ENCODE data around the gene PDE6B. TPM values are rescaled to one million over a fixed set of nuclear protein-coding genes. Genes with fewer than 3 reads are reported as not detected.

PDE6B gene
- total RNA-seq, 1 donor from 2014 or later: 4.2 TPM

- intact Hi-C loops (cut with DNase I): no loop called here
- H3K9me3 ChIP-seq: no peaks in the 10 kb centered on the region
- no peaks in the 10 kb centered on the region for H3K4me1 ChIP-seq
- no peak for DNase-seq (ENCODE audit: extremely low spot score in 2 of 2)
- no peaks in the 10 kb centered on the region for H3K27me3 ChIP-seq
- H3K4me3 ChIP-seq: no peak overlapping the region
- no peak overlapping the region for H3K27ac ChIP-seq
- TF ChIP-seq POLR2A (IDR thresholded peaks at IDR 0.05): no peak
- no peak for TF ChIP-seq POLR2AphosphoS5 (IDR thresholded peaks at IDR 0.05; ENCODE audit: insufficient read depth in 1 of 2, low read depth in 1 of 2)
- TF ChIP-seq CTCF (IDR thresholded peaks at IDR 0.05): no peak
- H3K36me3 ChIP-seq: no peaks in the 10 kb centered on the region
Observed at GRCh38 chr4:612749-613125, 12.6 kb upstream of the PDE6B start.

- DNase-seq (ENCODE audit: extremely low spot score in 2 of 2): no peak
- Histone ChIP-seq H3K27me3 (no peaks in the 10 kb centered on the region), H3K9me3 (no peaks in the 10 kb centered on the region), H3K36me3 (no peaks in the 10 kb centered on the region), H3K4me1 (no peaks in the 10 kb centered on the region), H3K27ac (no peak overlapping the region), H3K4me3 (no peak overlapping the region)
- intact Hi-C loops (cut with DNase I): no loop called here
- TF ChIP-seq POLR2A (IDR thresholded peaks at IDR 0.05) (no peak), CTCF (IDR thresholded peaks at IDR 0.05) (no peak), POLR2AphosphoS5 (IDR thresholded peaks at IDR 0.05; ENCODE audit: insufficient read depth in 1 of 2, low read depth in 1 of 2) (no peak)
Observed at GRCh38 chr4:613126-613525, 12.2 kb upstream of the PDE6B start.

- intact Hi-C loops (cut with DNase I): no loop called here
- no peaks in the 10 kb centered on the region for H3K4me1 ChIP-seq
- H3K36me3 ChIP-seq: no peaks in the 10 kb centered on the region
- H3K27me3 ChIP-seq: no peaks in the 10 kb centered on the region
- no peaks in the 10 kb centered on the region for H3K9me3 ChIP-seq
- no peak overlapping the region for H3K27ac ChIP-seq
- TF ChIP-seq POLR2A (IDR thresholded peaks at IDR 0.05): no peak
- no peak for TF ChIP-seq POLR2AphosphoS5 (IDR thresholded peaks at IDR 0.05; ENCODE audit: insufficient read depth in 1 of 2, low read depth in 1 of 2)
- H3K4me3 ChIP-seq: no peak overlapping the region
- no peak for DNase-seq (ENCODE audit: extremely low spot score in 2 of 2)
Observed at GRCh38 chr4:616091-616490, 9.3 kb upstream of the PDE6B start.

- TF ChIP-seq POLR2AphosphoS5 (IDR thresholded peaks at IDR 0.05; ENCODE audit: insufficient read depth in 1 of 2, low read depth in 1 of 2) (no peak), POLR2A (IDR thresholded peaks at IDR 0.05) (no peak), CTCF (IDR thresholded peaks at IDR 0.05) (no peak)
- intact Hi-C loops (cut with DNase I): no loop called here
- Histone ChIP-seq H3K36me3 (no peaks in the 10 kb centered on the region), H3K27me3 (no peaks in the 10 kb centered on the region), H3K4me1 (no peaks in the 10 kb centered on the region), H3K27ac (no peak overlapping the region), H3K9me3 (no peaks in the 10 kb centered on the region), H3K4me3 (no peak overlapping the region)
- DNase-seq (ENCODE audit: extremely low spot score in 2 of 2): no peak
Observed at GRCh38 chr4:616911-617643, 8.3 kb upstream of the PDE6B start.

GRCh38 chr4:617644-618641 lies 7.4 kb upstream of the PDE6B start:
- intact Hi-C loops (cut with DNase I): no loop called here
- Histone ChIP-seq H3K27me3 (no peaks in the 10 kb centered on the region), H3K9me3 (no peaks in the 10 kb centered on the region), H3K36me3 (no peaks in the 10 kb centered on the region), H3K4me3 (no peak overlapping the region), H3K27ac (no peak overlapping the region), H3K4me1 (no peaks in the 10 kb centered on the region)
- TF ChIP-seq POLR2A (IDR thresholded peaks at IDR 0.05) (no peak), POLR2AphosphoS5 (IDR thresholded peaks at IDR 0.05; ENCODE audit: insufficient read depth in 1 of 2, low read depth in 1 of 2) (no peak), CTCF (IDR thresholded peaks at IDR 0.05) (no peak)
- DNase-seq (ENCODE audit: extremely low spot score in 2 of 2): no peak
